GM18907 (cell line): ENCODE results near the gene MYO7B.
"Not testable (repeated sequence)": the region's sequence is repeated elsewhere in the genome, so short reads cannot be mapped to it uniquely, and the experiment has no call there.

Experiments
- ATAC-seq: cut with Tn5 transposase; IDR thresholded peaks from one replicate; pipeline ENCODE4 v1.9.1; 2021; ENCODE audit warnings: mild to moderate bottlenecking, moderate library complexity; ENCODE audit not compliant: unreplicated experiment

Gene MYO7B

DNA sequence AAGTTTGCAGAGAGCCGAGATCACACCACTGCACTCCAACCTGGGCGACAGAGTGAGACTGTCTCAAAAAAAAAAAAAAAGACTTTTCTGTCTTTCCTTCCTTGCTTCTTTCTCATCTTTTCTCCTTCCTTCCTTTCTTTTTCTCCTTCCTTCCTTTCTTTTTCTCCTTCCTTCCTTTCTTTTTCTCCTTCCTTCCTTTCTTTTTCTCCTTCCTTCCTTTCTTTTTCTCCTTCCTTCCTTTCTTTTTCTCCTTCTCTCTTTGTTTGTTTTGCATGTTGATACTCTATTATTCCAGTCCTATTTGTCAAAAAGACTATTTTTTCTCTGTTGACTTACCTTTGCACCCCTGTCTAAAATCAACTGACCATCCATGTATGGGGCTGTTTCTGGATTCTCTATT is 36.9 kb downstream of the MYO7B start:
- not testable (repeated sequence) for ATAC-seq

DNA sequence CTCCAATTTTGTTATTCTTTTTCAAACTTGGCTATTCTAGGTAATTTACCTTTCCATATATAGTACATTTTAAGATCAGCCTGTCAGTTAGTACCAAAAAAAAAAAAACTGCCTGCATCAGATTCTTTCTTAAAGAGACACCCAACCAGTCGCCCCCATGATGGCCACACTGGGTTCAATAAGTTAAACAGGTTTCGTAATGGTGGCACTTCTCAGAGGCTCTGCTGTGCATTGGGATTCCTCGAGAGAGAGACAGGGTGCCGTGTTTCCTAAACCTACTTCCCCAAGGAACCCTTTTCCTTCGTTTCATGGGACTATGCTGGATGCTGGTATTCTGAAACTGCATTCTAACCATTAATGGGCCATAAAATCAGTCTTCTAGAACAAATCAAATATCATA is 37.4 kb downstream of the MYO7B start:
- ATAC-seq = no peak

DNA sequence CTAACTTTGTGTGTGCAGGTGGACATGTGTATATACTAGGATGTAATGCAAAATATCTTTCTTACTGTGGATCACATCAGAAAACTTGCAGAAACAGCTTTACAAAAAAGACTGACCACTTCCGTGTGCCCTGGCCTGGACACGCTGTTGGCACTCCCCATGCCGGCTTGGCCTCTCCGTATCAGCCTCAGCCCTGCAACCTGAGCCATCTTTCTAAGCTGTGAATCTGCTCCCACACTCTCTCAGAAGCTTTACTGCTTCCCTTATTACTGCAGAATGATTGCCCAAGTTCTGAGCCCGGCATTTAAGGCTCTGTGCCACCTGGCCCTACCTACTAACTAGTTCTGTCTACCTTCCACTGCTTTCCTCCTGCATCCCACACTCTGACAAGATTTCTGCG is 37.8 kb downstream of the MYO7B start:
- no peak for ATAC-seq

DNA sequence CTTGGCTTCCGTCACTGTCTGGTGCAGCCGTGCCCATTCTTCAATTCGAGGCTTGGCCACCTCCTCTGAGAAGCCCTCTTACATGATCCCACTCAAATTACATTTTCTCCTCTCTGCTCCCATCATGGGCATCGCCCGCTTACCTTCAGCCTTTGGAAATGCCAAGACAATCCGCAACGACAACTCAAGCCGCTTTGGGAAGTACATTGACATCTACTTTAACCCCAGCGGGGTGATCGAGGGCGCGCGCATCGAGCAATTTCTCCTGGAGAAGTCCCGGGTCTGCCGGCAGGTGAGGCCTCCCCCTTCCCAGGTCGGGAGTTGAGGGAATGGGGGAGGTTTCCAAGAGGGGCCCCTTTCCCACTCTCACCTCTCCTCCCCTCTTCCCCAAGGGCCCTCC is 38.3 kb downstream of the MYO7B start:
- no peak for ATAC-seq

DNA sequence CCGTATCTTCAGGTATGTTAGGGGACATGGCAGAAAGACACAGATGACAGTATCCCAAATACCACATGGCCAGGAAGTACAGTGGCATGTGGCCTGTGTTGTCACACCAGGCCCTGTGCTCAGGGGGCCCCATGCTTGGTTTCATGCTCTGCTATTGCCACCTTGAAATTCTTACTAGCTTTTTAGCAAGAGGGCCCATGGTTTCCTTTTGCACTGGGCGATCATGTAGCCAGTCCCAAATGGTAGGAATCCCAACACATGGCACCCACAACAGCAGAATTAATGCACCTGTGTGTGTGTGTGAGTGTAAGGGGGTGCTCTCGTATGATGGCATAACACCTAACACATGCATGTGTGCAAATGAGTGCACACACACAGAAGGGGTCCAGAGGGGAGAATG is 39.2 kb downstream of the MYO7B start:
- no peak for ATAC-seq

DNA sequence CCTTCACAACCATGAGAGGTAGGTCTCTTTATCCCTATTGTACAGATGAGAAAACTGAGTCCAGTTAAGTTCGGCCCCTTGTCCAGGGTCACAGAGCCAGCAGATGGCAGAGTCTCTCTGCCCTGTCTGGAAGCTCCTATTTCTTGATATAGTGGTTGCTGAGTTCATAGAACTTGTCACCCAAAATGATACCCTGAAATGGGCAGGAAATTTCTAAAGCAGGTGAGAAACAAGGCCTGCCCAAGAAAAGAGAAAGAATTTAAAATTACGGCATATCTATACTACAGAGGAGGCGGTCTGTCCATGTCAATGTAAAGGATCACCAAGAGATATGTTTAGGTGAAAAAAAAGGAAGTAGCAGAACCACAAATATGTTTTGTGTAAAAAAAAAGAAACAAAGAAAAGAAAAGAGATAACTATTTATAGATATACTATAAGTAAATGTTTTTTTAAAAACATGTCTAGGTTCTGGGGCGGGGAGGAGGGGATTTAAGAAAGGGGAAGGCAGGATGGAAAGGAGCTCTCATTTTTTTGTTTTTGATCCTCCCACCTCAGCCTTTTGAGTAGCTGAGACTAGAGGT is 39.8 kb downstream of the MYO7B start:
- ATAC-seq = no peak

DNA sequence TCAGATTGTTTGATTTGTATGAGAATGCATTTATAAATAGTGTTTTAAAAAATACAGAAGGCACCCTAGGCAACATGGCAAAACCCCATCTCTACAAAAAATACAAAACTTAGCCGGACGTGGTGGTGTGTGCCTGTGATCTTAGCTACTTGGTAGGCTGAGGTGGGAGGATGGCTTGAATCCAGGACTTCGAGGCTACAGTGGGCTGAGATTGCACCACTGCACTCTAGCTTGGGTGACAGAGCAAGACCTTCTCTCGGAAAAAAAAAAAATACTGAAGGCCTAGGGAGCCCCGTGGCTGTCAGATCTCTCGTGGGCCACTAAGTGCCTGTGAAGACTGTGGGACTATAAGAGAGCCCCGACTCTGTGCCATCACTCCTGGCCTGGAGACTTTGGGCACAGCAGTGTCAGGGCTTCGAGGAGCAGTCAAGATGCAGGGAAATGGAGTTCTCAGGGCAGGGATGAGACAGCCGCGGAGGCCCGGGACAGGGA is 40.5 kb downstream of the MYO7B start:
- ATAC-seq = no peak

DNA sequence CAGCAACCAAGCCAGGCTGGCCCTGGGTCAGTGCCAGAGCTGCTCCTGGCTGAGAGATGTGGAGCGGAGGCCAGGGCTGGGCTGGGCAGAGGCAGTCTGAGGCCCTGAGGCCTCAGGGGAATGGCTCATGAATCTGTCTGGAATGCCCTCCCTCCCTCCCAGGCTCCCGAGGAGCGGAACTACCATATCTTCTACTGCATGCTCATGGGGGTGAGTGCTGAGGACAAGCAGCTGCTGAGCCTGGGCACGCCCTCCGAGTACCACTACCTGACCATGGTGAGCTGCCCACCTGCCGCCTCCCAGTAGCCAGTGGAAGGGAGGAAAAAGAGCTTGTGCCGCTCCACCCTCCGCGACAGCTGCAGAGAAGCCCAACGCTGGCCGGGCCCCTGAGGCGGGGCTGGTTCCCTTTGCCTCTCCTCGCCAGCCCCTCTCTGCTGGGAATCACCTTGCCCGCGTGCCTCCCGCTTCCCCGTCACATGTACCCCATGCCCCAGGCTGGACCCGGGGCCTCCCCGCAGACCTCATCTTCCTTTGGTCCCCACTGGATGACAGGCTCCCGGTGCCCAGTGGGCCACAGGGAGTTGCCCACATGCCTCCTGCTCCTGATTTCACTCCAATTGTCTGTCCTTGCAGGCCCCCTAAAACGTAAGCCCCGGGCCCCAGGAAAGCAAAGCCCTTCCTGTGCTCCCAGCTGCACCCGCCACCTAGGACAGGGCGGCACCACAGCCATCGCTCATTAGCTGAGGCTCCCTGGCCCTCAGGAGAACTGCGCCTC is 41.1 kb downstream of the MYO7B start:
- ATAC-seq = no peak

DNA sequence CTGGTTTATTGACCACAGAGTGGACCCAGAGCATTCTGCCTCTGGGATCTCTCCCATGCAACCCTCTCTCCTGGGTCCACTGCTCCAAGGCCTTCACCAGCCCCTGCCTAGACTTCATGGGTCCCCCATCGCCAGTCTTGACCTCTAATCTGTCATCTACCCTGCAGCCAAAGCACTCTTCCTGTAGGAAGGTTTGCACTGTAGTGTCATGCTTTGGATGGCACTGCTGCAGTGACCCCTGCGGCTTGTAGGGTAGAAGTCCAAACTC is 41.7 kb downstream of the MYO7B start:
- no peak for ATAC-seq

DNA sequence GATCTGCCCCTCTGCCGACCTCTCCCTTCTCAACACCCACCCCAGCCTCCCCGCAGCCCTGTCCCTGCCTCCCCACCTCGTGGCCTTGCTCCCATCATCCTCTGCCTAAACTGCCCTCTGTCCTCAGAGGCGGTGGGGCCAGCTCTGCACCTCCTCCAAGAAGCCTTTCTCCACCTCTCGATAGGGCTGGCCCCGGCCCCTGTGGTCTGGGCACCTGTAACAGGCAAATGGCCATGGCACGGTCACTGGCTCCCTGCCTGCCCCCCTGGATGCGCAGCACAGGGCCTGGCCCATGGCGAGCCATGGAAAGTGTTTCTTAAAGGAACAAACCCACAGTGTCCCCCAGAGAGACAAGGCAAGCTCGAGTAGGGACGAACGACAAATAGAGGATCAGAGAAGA is 42.0 kb downstream of the MYO7B start:
- no peak for ATAC-seq

DNA sequence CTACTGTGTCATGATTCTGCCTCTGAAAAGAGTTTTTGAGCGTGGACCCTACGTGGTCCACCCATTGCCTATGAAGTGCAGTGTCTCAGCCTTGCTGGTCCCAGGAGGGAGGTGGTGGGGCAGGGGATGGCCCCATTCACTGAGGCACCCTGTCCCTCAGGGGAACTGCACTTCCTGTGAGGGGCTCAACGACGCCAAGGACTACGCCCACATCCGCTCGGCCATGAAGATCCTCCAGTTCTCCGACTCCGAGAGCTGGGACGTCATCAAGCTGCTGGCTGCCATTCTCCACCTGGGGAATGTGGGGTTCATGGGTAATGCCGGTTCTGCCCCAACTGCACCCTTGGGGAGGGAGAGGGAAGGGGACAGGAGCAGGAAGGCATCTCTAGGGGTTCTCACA is 42.5 kb downstream of the MYO7B start:
- peak; percentile 67 for ATAC-seq

DNA sequence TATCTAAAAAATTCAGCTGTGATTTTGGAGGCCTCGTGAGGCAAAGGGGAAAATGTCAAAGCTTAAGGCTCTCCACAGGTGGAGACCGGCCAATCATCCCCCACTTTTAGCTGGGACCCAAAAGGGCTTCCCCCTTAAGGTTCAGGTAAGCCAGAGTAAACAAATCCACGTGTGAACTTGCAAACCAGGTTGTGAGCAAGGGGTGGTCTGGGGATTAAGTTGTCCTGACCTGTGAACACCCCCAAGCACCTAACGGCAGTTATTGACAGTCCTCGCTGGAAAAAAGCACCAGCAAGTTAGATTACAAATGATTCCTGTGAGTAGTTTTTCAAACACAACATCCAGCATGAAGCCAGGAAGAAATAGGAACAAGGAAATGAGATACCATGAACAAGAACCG is 42.9 kb downstream of the MYO7B start:
- ATAC-seq = no peak

DNA sequence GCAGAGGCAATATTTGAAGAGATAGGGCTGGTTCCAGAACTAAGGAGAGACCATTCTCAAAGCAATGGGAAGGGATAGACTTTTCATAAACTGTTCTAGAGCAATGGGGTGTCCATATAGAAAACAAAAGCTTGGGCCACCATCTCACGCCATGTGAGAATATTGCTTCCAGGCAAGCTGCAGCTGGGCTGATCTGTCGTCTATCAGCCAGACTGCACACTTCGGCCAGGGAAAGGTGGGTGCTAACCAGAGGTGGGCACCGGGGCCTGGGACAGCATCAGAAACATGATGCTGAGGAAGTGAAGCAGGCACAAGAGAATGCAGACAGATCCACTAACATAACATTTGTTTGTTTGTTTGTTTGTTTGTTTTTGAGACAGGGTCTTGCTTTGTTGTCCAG is 43.7 kb downstream of the MYO7B start:
- no peak for ATAC-seq

DNA sequence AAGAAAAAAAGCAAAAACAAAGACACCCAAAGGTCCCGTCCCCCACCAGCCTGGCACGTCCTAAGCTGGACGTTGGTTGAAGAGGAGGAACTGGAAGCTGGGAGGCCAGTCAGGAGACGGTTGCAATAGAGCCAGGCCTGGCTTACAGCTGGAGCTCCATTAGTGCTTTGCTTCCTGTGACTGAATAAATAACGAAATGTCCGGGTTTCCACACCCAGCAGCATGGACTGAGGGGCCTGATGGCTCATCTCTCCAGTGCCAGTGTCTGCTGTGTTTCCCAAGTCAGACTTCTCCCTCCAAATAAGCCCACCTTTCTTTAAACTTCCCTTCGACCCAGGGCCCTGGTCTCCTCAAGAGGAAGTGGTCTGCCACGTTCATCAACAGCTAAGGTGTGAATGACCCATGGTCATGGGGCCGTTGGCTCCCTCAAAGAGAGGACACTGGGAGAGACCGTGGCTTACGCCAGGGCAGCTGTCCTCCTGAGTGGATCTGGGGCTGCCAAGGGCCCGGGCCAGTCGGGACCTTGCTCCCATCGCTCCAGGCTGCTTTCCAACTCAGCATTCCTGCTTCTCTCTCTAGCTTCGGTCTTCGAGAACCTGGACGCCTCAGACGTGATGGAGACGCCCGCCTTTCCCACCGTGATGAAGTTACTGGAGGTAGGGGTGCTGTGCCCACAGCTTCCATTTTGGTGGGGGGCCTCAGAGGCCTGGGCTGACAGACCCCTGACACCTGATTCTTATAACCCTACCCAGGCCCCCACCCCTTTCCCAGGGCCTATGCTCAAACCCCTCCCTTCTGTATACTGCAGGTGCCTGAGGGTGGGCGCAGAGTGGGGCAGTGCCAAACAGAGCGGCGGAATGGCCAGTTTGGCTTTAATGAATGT is 44.9 kb downstream of the MYO7B start:
- no peak for ATAC-seq

DNA sequence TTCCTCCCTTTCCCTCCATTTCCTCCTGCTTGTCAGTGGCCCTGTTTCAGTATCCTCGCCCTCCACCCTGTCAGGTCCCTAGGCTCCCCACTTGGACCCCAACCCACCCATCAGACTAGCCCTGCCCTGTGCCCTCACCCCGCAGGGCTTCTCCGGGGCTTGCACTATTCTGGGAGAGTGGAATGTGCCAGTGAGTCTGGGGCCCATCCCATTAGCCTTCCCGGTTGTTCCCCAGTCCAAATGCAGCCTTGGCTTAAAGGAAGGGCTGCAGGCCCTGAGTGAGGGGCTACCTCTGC is 45.5 kb downstream of the MYO7B start:
- no peak for ATAC-seq

DNA sequence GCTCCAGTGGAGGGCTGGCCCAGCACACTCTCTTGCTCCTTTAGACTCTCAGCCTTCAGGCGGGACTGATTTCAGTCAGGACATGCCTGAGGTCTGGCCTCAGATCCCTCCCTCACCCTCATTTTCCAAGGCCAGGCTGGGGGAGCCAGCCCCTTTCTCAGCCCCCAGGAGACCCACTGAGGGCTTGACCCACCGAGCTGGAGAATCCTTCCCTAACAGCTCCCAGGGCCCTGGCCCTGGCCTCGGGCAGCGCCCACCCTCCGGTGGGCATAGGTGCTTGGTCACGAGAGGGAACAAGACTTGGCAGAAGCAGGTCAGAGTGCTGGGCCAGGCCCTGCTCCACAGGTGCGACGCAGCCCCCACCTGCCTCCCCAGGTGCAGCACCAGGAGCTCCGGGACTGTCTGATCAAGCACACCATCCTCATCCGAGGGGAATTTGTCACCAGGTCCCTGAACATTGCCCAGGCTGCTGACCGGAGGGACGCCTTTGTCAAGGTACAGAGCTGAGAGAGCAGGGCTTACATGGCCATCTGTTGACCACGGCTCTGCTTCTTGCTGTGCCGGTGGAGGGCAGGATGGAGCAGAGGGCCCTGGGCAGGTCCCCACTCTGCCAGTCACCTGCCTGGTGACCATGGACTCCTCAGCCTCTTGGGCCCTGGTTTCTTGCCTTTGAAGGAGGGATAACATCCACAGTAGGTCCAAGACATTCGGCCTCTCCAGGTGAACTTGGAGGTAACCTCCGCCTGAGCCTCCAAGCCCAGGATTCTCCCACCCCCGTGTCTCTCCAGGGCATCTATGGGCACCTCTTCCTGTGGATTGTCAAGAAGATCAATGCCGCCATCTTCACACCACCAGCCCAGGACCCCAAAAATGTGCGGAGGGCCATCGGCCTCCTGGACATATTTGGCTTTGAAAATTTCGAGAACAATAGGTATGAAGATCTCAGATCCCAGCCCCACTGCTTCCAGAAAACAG is 46.3 kb downstream of the MYO7B start:
- ATAC-seq = no peak

DNA sequence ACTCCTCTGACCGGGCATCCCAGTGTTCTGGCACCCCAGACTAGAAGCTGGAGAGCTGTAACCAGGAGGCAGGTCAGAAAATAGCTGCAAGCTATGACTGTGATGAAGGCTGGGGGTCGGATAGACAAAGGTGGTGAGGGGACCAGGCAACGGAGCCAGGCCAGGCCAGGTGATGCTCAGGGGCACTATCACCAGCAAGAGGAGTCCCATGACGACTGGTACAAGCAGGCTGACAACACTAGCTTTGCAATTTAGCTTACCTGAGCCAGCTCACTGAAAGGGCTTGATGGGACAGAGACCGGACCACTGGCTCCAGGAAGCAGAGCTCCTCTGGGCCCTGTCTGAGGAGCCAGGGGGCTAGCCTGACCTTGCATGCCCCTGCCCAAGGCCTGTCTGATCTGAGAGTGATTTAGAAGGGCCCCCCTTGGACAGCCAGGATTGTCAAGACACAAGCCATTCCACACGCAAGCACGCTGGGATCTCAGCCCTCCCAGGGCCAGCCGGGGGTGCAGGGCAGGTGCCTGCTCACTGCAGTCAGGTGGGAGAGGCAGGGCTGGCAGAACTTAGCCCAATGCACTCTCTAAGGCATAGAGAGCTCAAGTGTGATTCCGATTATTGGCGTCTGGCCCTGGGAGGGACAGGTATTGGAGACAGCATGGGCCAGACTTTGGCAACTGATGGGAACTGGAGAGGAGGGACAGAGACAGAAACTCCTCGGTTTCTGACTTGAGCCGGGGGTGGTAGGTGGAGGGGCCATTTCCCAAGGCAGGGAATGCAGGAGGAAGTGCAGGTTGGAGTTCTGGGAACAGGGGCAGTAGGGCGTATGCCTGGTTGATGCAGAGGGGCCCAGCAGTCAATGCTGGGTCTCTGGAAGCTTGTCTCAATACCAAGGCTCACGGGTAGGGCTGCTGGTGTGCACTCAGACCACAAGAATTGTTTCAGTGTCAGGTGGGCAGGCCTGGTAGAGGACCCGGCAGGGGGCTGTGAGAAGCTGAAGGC is 47.7 kb downstream of the MYO7B start:
- ATAC-seq = no peak

DNA sequence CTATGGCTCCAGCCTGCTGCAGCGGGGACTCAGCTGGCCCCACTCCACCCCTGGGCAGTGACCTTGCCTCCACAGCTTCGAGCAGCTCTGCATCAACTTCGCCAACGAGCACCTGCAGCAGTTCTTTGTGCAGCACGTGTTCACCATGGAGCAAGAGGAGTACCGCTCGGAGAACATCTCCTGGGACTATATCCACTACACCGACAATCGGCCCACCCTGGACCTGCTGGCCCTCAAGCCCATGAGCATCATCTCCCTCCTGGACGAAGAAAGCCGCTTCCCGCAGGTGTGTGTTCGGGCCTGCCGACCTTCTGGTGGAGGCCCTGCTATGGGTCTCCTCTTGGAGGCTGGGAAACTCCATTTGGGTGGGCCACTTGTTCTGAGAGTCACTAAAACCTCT is 48.6 kb downstream of the MYO7B start:
- no peak for ATAC-seq

DNA sequence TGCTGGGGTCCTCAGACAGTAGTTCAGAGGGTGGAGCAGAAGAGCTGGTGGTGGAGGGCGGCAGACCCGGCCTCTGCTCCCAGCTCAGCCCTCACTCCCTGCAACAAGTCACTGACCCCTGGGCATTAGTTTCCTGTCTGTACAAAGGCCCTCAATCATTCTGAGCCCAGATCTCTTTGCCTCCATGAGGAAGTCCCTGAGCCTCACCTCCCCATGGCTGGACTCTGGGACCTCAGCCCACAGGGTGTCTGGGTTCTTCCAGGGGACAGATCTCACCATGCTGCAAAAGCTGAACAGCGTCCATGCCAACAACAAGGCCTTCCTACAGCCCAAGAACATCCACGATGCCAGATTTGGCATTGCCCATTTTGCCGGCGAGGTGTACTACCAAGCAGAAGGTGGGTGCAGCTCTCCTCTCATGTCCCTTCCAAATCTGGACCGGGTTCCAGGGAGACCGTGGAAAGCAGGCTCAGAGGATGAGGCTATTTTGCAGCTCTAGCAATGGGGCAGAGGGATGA is 49.1 kb downstream of the MYO7B start:
- no peak for ATAC-seq
